Transverse colon (tissue), 4 donors: ENCODE measurements around the gene CNTN4. TPM values are rescaled to one million over a fixed set of nuclear protein-coding genes. Genes with fewer than 3 reads are reported as not detected.

Experiments
- DNase-seq: peaks from one replicate; pipeline ENCODE4 v3.0.0-alpha.2; 2019
- H3K27ac ChIP-seq, 4 donors: fragments of 200-600 bp; sonication (generic); 2 replicates each; pipeline ENCODE4 v1.5.1; 2016 to 2018; ENCODE audit warnings: inconsistent platforms in 4 of 4
- H3K27me3 ChIP-seq: fragments of 200-600 bp; sonication (generic); 2 replicates; pipeline ENCODE4 v1.5.1; 2017; ENCODE audit warnings: inconsistent platforms
- H3K36me3 ChIP-seq, 4 donors: fragments of 200-600 bp; sonication (generic); 2 replicates each; pipeline ENCODE4 v1.5.1; 2017 to 2019; ENCODE audit warnings: inconsistent platforms in 4 of 4
- H3K4me1 ChIP-seq, 4 donors: fragments of 200-600 bp; sonication (generic); 2 replicates each; pipeline ENCODE4 v1.5.1; 2017 to 2020; ENCODE audit warnings: inconsistent platforms in 4 of 4
- H3K4me3 ChIP-seq, 4 donors: fragments of 200-600 bp; sonication (generic); 1 replicate in 1 of 4; 2 replicates in 3 of 4; pipeline versions ENCODE4 v1.5.1 to v1.6.1; 2017 to 2019; ENCODE audit warnings: inconsistent platforms in 4 of 4
- H3K9me3 ChIP-seq, 2 donors: fragments of 200-600 bp; sonication (generic); 2 replicates each; pipeline ENCODE4 v1.5.1; 2017 to 2019; ENCODE audit warnings: inconsistent platforms in 2 of 2
- CTCF ChIP-seq, 5 experiments: fragments of 200-600 bp in 3 of 5; fragments of 450-650 bp in 2 of 5; sonication (generic) in 3 of 5; IDR thresholded peaks; 1 replicate in 2 of 5; 2 replicates in 3 of 5; pipeline ENCODE4 v1.5.1; 2016 to 2017; ENCODE audit warnings: antibody characterized with exemption in 5 of 5, inconsistent platforms in 3 of 5, mild to moderate bottlenecking in 2 of 5, moderate library complexity in 1 of 5
- EP300 ChIP-seq: sonication (generic); formaldehyde crosslinking; IDR thresholded peaks from one replicate; pipeline ENCODE4 v1.6.1; 2017; ENCODE audit warnings: antibody characterized with exemption, low read depth
- POLR2A ChIP-seq: fragments of 450-650 bp; IDR thresholded peaks from one replicate; pipeline ENCODE4 v1.6.1; 2016; ENCODE audit warnings: antibody characterized with exemption, mild to moderate bottlenecking, moderate library complexity
- POLR2AphosphoS5 ChIP-seq, 3 donors: sonication (generic); formaldehyde crosslinking; IDR thresholded peaks; one replicate each; pipeline ENCODE4 v1.6.1; 2016; ENCODE audit warnings: antibody characterized with exemption in 3 of 3
- WGBS, 2 donors: methylation state at CpG; one replicate each; pipeline ENCODE4 v1.1.5; 2018; ENCODE audit warnings: low coverage in 1 of 2; 5-methylcytosine and 5-hydroxymethylcytosine counted together
- in situ Hi-C, 4 donors: fragments of 200-750 bp; cut with MboI; loops; one replicate each; pipeline versions ENCODE4 v1.15.0 to v1.15.1; 2017; ENCODE audit warnings: low sequenced_read_pairs in 3 of 4, low pct_ligation_motif_present in 1 of 4, low pct_unique_long_range_greater_than_20kb in 1 of 4
- intact Hi-C: fragments of 100-400 bp; cut with DNase I; formaldehyde crosslinking; loops from one replicate; pipeline ENCODE4 v1.15.1; 2023; ENCODE audit warnings: low total_unique reads
- total RNA-seq, 4 donors: library from RNA; depleted of rRNA; stranded (reverse); fragments of >200 nt; gene quantifications; one replicate each; pipeline ENCODE4 v1.1.0, GENCODE V29; 2016

The CNTN4 gene
- total RNA-seq, 4 donors from 2014 or later: 17.6 to 49.0 (median 17.8) TPM

- no peaks in the 10 kb centered on the region for H3K9me3 ChIP-seq
- DNase-seq: no peak
- no peak overlapping the region for H3K27ac ChIP-seq
- TF ChIP-seq POLR2A: no peak
- TF ChIP-seq EP300: no peak
- no peak for TF ChIP-seq CTCF (IDR thresholded peaks at IDR 0.05)
- TF ChIP-seq POLR2AphosphoS5 (IDR thresholded peaks at IDR 0.05): no peak
- no peak overlapping the region for H3K4me3 ChIP-seq
- no peaks in the 10 kb centered on the region for H3K36me3 ChIP-seq
- intact Hi-C loops (no loop called here), in situ Hi-C loops (no loop called here)
- H3K27me3 ChIP-seq: no peaks in the 10 kb centered on the region
- WGBS, 2 donors: 15 to 27% methylated on average over 5 to 6 of the region's 6 CpGs
- H3K4me1 ChIP-seq: no peaks in the 10 kb centered on the region
Observed at GRCh38 chr3:2303566-2303965, 204.9 kb downstream of the CNTN4 start.

GRCh38 chr3:2311022-2311421 is 212.4 kb downstream of the CNTN4 start:
- in situ Hi-C loops (no loop called here), intact Hi-C loops (no loop called here)
- Histone ChIP-seq H3K9me3 (no peaks in the 10 kb centered on the region), H3K27ac (no peak overlapping the region), H3K36me3 (no peaks in the 10 kb centered on the region), H3K4me1 (no peaks in the 10 kb centered on the region), H3K27me3 (no peaks in the 10 kb centered on the region), H3K4me3 (no peak overlapping the region)
- 79 to 80% methylated on average over 2 of the region's 2 CpGs for WGBS, 2 donors
- TF ChIP-seq POLR2AphosphoS5 (IDR thresholded peaks at IDR 0.05): no peak
- TF ChIP-seq POLR2A: no peak
- TF ChIP-seq EP300: no peak
- TF ChIP-seq CTCF (IDR thresholded peaks at IDR 0.05): no peak
- no peak for DNase-seq

GRCh38 chr3:2317521-2317920 is 218.9 kb downstream of the CNTN4 start:
- TF ChIP-seq CTCF (IDR thresholded peaks at IDR 0.05) (no peak), POLR2A (no peak)
- no peak for DNase-seq
- Histone ChIP-seq H3K4me3 (no peak overlapping the region), H3K27me3 (no peaks in the 10 kb centered on the region), H3K36me3 (no peaks in the 10 kb centered on the region), H3K4me1 (no peaks in the 10 kb centered on the region), H3K27ac (no peak overlapping the region), H3K9me3 (no peaks in the 10 kb centered on the region)
- in situ Hi-C loops: no loop called here
- WGBS, 2 donors: 72 to 76% methylated on average over 7 of the region's 7 CpGs
- intact Hi-C loops: no loop called here

- 78 to 83% methylated on average over 3 of the region's 3 CpGs for WGBS, 2 donors
Observed at GRCh38 chr3:2334921-2335320, 236.3 kb downstream of the CNTN4 start.

More at GRCh38 chr3:2334921-2335320, 236.3 kb downstream of the CNTN4 start:
- no peaks in the 10 kb centered on the region for H3K27me3 ChIP-seq
- intact Hi-C loops (no loop called here), in situ Hi-C loops (no loop called here)
- H3K9me3 ChIP-seq: no peaks in the 10 kb centered on the region
- no peak overlapping the region for H3K27ac ChIP-seq
- DNase-seq: no peak
- no peaks in the 10 kb centered on the region for H3K4me1 ChIP-seq
- no peak overlapping the region for H3K4me3 ChIP-seq
- TF ChIP-seq POLR2AphosphoS5 (IDR thresholded peaks at IDR 0.05): no peak
- no peak for TF ChIP-seq POLR2A
- TF ChIP-seq CTCF (IDR thresholded peaks at IDR 0.05): no peak
- no peaks in the 10 kb centered on the region for H3K36me3 ChIP-seq
